ENCODE measurements around the gene ENHO. TPM values are rescaled to one million over a fixed set of nuclear protein-coding genes. Genes with fewer than 3 reads are reported as not detected.
A peak's percentile ranks its signal among the peaks of the same experiment; 100 is the strongest.

Gene ENHO
- total RNA-seq, 1 donor, result not detected

- no peak overlapping the region for H3K4me3 ChIP-seq (ENCODE audit: low read depth, low read length)
- TF ChIP-seq CTCF (IDR thresholded peaks at IDR 0.05; ENCODE audit: insufficient read depth, low read depth, low read length), result no peak
- DNase-seq (ENCODE audit: low read depth), result no peak
Measured at GRCh38 chr9:34560599-34561214, 37.9 kb upstream of the ENHO start.

- H3K4me3 ChIP-seq (ENCODE audit: low read depth, low read length), result no peak overlapping the region
- DNase-seq (ENCODE audit: low read depth), result peak; percentile 70
- TF ChIP-seq CTCF (IDR thresholded peaks at IDR 0.05; ENCODE audit: insufficient read depth, low read depth, low read length), result no peak
Measured at GRCh38 chr9:34559624-34560455, 37.0 kb upstream of the ENHO start.

- no peak for TF ChIP-seq CTCF (IDR thresholded peaks at IDR 0.05; ENCODE audit: insufficient read depth, low read depth, low read length)
- no peak overlapping the region for H3K4me3 ChIP-seq (ENCODE audit: low read depth, low read length)
- no peak for DNase-seq (ENCODE audit: low read depth)
Measured at GRCh38 chr9:34558919-34559623, 36.3 kb upstream of the ENHO start.

- no peak overlapping the region for H3K4me3 ChIP-seq (ENCODE audit: low read depth, low read length)
- no peak for TF ChIP-seq CTCF (IDR thresholded peaks at IDR 0.05; ENCODE audit: insufficient read depth, low read depth, low read length)
- DNase-seq (ENCODE audit: low read depth), result no peak
Measured at GRCh38 chr9:34558364-34558763, 35.6 kb upstream of the ENHO start.

- no peak for DNase-seq (ENCODE audit: low read depth)
- no peak for TF ChIP-seq CTCF (IDR thresholded peaks at IDR 0.05; ENCODE audit: insufficient read depth, low read depth, low read length)
- no peak overlapping the region for H3K4me3 ChIP-seq (ENCODE audit: low read depth, low read length)
Measured at GRCh38 chr9:34557426-34558321, 34.9 kb upstream of the ENHO start.

- no peak for TF ChIP-seq CTCF (IDR thresholded peaks at IDR 0.05; ENCODE audit: insufficient read depth, low read depth, low read length)
- H3K4me3 ChIP-seq (ENCODE audit: low read depth, low read length), result no peak overlapping the region
- DNase-seq (ENCODE audit: low read depth), result no peak
Measured at GRCh38 chr9:34556949-34557348, 34.2 kb upstream of the ENHO start.
